Measurements from ENCODE around the gene AP2A2.
"Not testable (repeated sequence)": the region's sequence is repeated elsewhere in the genome, so short reads cannot be mapped to it uniquely, and the experiment has no call there.

AP2A2 gene

GRCh38 chr11:972523-973211 is 47.0 kb downstream of the AP2A2 start:
- no peak for DNase-seq

DNA sequence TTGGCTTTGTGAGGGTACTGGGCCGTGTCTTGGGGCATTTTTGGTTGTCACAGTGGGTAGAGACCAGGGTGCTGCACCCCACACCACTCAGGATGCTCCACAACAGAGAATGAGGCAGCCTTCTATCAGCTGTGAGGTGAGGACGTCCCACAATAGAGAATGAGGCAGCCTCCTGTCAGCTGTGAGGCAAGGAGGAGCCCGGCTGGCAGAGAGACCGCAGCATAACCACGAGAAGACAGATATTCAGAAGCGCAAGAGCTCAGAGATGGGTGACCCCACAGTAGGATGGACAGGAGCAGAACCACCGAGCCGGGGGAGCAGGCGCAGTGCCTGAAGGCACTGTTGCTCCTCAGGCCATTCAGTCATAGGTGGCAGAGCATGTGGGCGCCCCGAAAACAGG is 47.6 kb downstream of the AP2A2 start:
- no peak for DNase-seq

- not testable (repeated sequence) for DNase-seq
These were observed 49.7 kb downstream of the AP2A2 start for GRCh38 chr11:975376-975775.

GRCh38 chr11:975827-976226 is 50.2 kb downstream of the AP2A2 start:
- peak in 24 of 56 donors; percentile 9 to 65 (median 32) for DNase-seq

DNA sequence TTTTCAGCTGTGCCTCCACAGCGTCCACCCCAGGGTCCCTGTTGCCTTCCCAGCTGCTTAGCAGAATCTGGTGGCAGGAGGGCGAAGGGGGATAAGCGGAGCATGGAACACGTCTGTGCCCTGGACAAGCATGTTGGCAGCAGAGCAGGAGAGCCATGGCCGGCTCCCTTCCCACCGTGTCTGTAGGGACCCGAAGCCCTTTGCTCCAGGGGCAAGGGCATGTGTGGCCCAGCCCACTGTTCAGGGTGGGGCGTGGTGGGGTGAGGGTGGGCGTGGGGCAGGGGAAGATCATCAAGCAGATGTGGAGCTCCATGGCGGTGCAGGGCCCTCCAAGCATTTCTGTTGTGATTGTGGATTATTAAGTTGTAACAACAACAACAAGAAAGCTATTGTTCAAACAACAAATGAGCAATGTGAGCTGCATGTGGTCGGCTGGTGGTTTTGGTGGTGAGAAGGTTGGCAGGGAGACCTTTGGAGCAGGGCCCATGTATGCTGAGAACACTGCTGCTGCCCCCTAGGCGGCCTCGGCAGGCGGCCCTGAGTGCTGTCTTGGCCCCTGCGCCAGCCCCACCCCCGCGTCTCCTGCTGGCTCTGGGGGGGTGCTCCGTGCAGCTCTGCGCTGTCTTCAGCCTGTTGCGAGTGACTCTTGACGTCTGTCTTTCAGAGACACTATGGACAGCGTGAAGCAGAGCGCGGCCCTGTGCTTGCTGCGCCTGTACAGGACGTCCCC is 50.9 kb downstream of the AP2A2 start:
- DNase-seq = peak in 44 of 56 donors; percentile 13 to 84 (median 60)

GRCh38 chr11:977830-978720 is 52.4 kb downstream of the AP2A2 start:
- DNase-seq = no peak

DNA sequence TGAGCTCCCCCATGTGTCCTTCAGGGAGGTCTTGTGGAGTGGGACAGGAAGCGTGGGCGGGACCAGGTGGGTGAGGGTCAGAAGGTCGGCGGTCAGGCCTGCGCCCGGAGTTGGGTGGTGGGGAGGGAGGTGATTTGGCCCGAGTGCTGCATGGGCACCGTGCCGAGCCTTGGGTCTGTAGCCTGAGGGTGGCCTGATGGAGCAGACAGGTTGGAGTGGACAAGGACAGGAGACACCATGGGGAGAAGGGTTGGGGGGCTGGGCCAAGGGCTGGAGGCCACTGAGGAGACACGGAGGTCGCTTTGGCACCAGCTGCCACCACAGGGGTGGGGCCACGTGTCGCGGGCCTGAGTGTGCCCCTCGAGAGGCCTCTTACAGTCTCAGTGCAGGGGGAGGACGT is 53.1 kb downstream of the AP2A2 start:
- DNase-seq = no peak

DNA sequence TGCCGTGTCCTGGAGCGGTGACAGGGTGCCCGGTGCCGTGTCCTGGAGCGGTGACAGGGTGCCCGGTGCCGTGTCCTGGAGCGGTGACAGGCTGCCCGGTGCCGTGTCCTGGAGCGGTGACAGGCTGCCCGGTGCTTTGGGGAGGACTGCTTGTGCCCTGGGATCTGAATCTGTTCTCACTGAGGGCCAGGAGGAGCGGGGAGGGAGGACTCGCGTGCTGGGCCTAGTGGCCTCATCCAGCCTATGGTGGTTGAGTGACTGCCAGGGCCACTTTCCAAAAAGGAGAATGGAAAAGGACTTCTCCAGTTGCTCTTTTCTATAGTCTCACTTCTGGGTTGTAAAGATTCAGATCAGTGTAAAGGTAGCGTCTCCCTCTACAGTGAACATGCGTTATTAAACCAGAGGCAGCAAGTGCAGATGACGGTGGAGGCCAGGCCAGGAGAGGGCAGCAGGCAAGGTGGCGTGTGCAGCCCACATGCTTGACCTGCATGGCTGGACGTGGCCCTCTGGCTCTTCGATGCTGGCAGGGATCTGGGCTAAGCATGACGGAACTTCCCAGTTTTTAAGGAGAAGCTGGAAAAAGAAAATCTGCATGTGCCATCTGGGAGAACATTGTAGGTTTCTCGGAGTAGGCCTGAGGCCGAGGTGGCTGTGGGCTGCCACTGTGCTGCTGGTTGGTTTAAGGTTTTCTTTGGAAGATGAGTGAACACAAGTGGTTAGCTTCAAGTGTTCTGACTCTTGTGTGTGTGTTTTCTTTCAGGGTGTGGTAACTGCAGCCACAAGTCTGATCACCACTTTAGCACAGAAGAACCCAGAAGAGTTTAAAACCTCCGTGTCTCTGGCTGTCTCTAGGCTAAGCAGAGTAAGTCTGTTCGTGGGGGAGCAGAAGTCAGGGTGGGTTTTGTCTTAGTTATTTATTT is 55.0 kb downstream of the AP2A2 start:
- DNase-seq = no peak

DNA sequence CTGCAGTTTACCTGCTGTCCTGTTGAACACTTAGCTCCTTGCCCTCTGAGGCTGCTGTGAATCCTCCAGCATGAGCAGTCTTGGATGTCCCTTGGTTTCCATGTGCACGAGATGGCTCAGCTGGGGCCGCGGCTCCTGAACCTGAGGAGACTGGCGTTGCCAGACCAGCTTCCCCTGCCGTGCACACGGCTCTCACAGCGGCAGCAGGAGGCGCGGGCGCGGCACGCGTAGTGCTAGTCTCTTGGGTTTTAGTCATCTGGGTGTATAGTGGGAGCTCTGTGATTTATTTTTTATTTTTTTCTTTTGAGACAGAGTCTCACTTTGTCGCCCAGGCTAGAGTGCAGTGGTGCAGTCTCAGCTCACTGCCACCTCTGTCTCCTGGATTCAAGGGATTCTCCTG is 56.1 kb downstream of the AP2A2 start:
- peak in 2 of 56 donors; percentile 21 to 33 for DNase-seq

DNA sequence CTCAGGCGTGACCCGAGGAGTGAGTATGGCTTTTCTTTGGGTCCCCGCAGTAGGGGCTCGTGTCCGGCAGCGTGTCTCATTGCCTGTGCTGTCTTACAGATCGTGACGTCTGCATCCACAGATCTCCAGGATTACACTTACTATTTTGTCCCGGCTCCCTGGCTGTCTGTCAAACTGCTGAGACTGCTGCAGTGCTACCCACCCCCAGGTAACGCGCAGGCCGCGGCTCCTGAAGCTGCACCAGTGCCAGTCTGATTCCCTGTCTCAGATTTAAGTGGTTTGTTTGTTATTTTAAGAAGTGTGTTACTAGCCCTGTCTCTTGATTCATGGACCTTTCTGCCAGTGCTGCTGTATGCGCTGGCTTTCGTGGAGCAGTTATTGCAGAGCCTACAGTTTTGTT is 58.9 kb downstream of the AP2A2 start:
- DNase-seq = peak in 1 of 56 donors; percentile 8

DNA sequence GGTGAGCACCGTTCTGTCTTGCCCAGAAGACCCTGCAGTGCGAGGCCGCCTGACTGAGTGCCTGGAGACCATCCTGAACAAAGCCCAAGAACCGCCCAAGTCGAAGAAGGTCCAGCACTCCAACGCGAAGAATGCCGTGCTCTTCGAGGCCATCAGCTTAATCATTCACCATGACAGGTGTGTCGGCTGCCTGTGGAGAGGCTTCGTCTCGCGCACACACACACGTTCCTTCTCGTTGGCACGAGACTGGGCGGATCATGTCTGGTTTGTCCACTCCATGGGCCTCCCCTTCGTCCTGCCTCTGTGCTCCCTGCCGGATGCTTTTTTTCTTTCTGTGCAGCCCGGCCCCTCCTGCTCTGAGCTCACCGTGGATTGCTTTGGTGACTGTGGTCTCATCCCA is 59.7 kb downstream of the AP2A2 start:
- no peak for DNase-seq

GRCh38 chr11:985848-986247 is 60.2 kb downstream of the AP2A2 start:
- DNase-seq = no peak

DNA sequence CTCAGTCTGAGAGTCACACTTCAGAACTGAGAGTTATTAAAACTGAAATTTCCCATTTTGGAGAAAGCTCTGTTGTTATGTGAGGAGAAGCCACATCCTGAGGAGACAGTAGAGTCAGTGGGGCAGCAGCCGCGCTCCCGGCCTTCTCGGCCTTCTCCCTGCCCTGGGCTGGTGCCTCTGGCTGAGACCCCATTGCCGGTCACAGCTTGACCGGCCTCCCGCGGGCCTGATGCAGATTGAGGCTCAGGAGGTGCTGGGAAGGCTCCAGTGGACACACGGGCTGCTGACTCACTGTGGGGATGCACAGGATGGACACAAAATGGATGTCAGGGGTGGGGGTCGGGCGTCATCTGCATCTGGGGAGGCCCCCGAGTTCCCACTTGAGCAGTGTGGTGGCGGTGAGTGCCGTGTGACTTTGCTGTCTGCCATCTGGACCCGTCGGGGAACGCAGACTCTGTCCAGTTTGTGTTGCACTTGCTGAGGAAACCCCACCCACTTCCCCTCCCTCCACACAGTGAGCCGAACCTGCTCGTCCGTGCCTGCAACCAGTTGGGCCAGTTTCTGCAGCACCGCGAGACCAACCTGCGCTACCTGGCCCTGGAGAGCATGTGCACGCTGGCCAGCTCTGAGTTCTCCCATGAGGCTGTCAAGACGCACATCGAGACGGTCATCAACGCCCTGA is 60.7 kb downstream of the AP2A2 start:
- no peak for DNase-seq

- DNase-seq = no peak
These were observed 61.3 kb downstream of the AP2A2 start for GRCh38 chr11:986952-987305.

- no peak for DNase-seq
These were observed 62.0 kb downstream of the AP2A2 start for GRCh38 chr11:987671-988070.

GRCh38 chr11:990101-990500 is 64.4 kb downstream of the AP2A2 start:
- DNase-seq = no peak

DNA sequence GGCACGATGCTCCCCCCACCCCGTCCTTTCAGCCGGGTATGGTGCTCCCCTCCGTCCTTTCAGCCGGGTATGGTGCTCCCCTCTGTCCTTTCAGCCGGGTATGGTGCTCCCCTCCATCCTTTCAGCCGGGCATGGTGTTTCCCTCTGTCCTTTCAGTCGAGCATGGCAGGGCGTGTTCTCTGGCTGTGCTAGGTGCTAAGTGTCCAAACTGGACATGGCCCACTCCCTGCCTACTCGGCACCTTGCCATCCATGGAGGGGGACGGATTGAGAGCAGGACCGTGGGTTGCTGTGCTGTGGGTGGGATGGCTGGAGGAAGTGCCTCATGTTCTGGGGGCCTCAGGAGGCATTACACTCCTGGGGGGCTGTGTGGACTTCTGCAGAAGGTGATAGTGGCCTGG is 65.4 kb downstream of the AP2A2 start:
- DNase-seq = no peak

DNA sequence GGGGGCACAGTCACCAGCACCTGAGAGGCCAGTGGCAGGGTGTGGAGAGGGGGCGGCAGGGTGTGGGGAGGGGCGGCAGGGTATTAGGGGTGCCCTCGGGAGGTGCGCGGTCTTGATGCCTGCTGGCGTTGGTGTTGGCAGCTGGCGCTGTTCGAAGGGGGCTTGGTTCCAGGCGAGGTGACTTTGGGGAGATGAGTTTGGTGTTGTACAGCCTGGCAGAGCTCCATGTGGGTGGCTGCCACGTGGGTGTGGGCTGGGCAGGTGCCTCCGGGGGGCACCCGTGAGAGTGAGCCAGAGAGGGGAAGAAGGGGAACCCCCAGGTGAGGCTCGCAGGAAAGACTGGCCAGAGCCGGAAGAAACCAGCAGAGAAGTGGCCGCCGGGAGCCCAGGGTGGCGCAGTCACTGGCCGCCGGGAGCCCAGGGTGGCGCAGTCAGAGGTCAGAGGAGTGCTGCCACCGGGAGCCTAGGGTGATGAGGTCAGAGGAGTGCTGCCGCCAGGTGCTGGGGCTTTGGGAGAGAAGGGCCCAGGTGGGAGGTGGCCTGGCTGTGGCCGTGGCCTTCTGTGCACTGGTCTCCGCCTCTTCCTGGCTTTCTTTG is 66.1 kb downstream of the AP2A2 start:
- DNase-seq = no peak

DNA sequence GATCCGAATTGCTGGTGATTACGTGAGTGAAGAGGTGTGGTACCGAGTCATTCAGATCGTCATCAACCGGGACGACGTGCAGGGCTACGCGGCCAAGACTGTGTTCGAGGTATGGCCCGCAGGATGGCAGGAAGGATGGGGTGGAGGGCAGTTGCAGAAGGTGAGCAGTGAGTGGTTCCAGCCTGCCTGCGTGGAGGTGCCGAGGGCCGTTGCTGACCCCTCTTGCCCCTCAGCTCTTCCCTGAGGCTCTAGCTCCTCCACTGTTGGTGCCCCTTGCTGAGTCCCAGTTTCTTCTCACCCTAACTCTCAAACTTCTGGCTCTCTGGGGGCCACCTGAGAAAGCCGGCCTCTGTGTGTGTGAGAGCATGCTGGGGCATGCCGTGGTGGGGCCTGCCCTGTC is 66.9 kb downstream of the AP2A2 start:
- DNase-seq = no peak

DNA sequence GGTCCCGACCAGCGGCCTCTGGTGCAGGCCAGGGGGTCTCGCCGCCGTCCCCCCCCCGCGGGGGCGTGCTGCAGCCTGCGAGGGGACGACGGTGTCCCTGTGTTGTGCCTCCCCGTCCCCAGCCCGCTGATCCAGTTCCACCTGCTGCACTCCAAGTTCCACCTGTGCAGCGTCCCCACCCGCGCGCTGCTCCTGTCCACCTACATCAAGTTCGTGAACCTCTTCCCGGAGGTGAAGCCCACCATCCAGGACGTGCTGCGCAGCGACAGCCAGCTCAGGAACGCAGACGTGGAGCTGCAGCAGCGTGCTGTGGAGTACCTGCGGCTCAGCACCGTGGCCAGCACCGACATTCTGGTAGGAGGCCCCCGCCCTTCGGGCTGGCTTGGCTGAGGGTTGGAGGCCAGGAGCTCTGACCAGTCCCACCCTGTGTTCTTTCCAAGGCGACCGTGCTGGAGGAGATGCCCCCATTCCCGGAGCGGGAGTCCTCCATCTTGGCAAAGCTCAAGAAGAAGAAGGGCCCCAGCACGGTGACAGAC is 68.0 kb downstream of the AP2A2 start:
- DNase-seq = no peak

Measured in nucleus accumbens (tissue), 56 donors.